ENCODE measurements around the gene INSYN1. TPM values are rescaled to one million over a fixed set of nuclear protein-coding genes. Genes with fewer than 3 reads are reported as not detected.
A peak's percentile ranks its signal among the peaks of the same experiment; 100 is the strongest.

INSYN1 gene
- total and polyA plus RNA-seq, 9 of the 15 experiments (the other 6 are each of a cell fraction or from before 2014, with no cell fraction given) = not detected

- TF ChIP-seq SREBF2 (CRISPR knock-in tag; IDR thresholded peaks at IDR 0.05) (no peak), ZNF511 (CRISPR knock-in tag; IDR thresholded peaks at IDR 0.05) (no peak), NBN (IDR thresholded peaks at IDR 0.05; ENCODE audit: low read depth) (no peak), ZNF174 (CRISPR knock-in tag; IDR thresholded peaks at IDR 0.05) (no peak), BRF1 (IDR thresholded peaks at IDR 0.05; ENCODE audit: borderline replicate concordance, extremely low read depth, insufficient read length) (no peak), MYC (IDR thresholded peaks at IDR 0.05; ENCODE audit: low read depth, low read length) (no peak), MYC (CRISPR knock-in tag; IDR thresholded peaks at IDR 0.05; ENCODE audit: borderline replicate concordance, low read depth) (no peak), AFF4 (CRISPR knock-in tag; IDR thresholded peaks at IDR 0.05) (no peak), MAFF (IDR thresholded peaks at IDR 0.05; ENCODE audit: low read length) (peak; percentile 76), ZNF551 (CRISPR knock-in tag; IDR thresholded peaks at IDR 0.05) (no peak), HIVEP1 (CRISPR knock-in tag; IDR thresholded peaks at IDR 0.05) (peak; percentile 84), NFE2 (IDR thresholded peaks at IDR 0.05; ENCODE audit: low read depth) (peak; percentile 48; the same call in 1 of the 2 replicates), ZBTB11 (CRISPR knock-in tag; IDR thresholded peaks at IDR 0.05) (no peak), ZNF311 (CRISPR knock-in tag; IDR thresholded peaks at IDR 0.05) (no peak), USF2 (CRISPR knock-in tag; IDR thresholded peaks at IDR 0.05) (no peak), CC2D1A (IDR thresholded peaks at IDR 0.05) (no peak), DDX20 (tag; IDR thresholded peaks at IDR 0.05; ENCODE audit: low read depth) (no peak)
- TF ChIP-seq, protein P1, sequence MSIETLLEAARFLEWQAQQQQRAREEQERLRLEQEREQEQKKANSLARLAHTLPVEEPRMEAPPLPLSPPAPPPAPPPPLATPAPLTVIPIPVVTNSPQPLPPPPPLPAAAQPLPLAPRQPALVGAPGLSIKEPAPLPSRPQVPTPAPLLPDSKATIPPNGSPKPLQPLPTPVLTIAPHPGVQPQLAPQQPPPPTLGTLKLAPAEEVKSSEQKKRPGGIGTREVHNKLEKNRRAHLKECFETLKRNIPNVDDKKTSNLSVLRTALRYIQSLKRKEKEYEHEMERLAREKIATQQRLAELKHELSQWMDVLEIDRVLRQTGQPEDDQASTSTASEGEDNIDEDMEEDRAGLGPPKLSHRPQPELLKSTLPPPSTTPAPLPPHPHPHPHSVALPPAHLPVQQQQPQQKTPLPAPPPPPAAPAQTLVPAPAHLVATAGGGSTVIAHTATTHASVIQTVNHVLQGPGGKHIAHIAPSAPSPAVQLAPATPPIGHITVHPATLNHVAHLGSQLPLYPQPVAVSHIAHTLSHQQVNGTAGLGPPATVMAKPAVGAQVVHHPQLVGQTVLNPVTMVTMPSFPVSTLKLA (conservative IDR thresholded peaks at IDR 0.05) = peak in 1 of 2 experiments; percentile 59; a peak in 2 of 4 replicates
These were observed 56.1 kb downstream of the INSYN1 start (continued) for GRCh38 chr15:73697033-73697467.

Data from K562 (cell line).